Measurements from ENCODE around the gene SEZ6L.

DNA sequence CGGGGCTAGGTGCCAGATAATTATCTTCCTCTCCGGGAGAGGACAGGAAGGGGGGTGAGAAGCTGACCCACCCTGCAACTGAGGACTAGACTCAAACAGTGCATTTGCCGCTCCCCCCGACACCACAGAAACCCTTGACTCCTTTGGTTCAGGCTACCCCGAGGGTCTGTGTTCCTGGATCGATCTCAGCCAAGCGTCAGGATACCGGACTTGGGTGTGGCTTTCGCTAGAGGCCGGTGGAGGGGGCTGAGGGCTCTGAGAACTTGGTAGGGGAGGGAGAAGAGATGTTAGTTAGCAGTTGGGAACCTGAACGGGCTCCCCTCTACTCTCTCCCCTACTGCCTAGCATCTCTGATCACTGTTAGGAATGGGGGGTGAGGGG lies 840 bp downstream of the SEZ6L start:
- TF ChIP-seq EZH2 (IDR thresholded peaks at IDR 0.05; ENCODE audit: borderline replicate concordance, insufficient read depth, low read length, poor library complexity, severe bottlenecking): no peak
- TF ChIP-seq, protein P1, sequence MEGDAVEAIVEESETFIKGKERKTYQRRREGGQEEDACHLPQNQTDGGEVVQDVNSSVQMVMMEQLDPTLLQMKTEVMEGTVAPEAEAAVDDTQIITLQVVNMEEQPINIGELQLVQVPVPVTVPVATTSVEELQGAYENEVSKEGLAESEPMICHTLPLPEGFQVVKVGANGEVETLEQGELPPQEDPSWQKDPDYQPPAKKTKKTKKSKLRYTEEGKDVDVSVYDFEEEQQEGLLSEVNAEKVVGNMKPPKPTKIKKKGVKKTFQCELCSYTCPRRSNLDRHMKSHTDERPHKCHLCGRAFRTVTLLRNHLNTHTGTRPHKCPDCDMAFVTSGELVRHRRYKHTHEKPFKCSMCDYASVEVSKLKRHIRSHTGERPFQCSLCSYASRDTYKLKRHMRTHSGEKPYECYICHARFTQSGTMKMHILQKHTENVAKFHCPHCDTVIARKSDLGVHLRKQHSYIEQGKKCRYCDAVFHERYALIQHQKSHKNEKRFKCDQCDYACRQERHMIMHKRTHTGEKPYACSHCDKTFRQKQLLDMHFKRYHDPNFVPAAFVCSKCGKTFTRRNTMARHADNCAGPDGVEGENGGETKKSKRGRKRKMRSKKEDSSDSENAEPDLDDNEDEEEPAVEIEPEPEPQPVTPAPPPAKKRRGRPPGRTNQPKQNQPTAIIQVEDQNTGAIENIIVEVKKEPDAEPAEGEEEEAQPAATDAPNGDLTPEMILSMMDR (IDR thresholded peaks at IDR 0.05; ENCODE audit: poor library complexity, severe bottlenecking): no peak

All from neural cell (in vitro differentiated cells).